ENCODE results near the gene AFG3L2.

Gene AFG3L2

DNA sequence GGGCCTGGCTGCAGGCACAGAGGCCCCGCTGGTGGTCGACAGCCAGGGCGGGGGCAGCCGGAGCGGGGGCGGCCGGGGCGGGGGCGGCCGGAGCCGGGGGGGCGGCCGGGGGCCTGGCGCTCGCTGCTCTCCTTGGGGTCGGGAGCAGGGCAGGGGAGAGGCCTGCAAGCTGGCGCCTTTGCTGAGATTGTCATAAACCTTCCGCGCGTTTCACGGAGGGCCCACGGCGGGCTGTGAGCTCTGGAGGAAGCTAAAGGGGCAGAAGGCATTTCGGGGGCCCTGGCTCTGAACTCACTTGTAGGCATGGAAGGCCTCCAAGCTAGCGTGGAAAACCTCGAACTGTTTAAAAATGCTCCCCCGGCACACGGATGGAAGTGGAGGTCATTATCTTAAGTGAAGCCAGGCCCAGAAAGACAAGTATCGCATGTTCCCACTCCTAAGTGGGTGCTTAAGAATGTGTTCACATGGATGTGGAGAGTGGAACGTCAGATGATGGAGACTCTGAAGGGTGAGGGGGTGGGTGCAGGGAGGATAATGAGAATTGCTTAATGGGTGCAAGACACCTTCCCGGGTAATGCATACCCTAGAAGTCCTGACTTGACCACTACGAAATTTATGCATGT lies 31.3 kb upstream of the AFG3L2 start:
- H3K4me3 ChIP-seq (ENCODE audit: low read depth, low read length), result peak overlapping the region; percentile 65
- no peak for DNase-seq (ENCODE audit: low read depth)
- TF ChIP-seq, protein P1, sequence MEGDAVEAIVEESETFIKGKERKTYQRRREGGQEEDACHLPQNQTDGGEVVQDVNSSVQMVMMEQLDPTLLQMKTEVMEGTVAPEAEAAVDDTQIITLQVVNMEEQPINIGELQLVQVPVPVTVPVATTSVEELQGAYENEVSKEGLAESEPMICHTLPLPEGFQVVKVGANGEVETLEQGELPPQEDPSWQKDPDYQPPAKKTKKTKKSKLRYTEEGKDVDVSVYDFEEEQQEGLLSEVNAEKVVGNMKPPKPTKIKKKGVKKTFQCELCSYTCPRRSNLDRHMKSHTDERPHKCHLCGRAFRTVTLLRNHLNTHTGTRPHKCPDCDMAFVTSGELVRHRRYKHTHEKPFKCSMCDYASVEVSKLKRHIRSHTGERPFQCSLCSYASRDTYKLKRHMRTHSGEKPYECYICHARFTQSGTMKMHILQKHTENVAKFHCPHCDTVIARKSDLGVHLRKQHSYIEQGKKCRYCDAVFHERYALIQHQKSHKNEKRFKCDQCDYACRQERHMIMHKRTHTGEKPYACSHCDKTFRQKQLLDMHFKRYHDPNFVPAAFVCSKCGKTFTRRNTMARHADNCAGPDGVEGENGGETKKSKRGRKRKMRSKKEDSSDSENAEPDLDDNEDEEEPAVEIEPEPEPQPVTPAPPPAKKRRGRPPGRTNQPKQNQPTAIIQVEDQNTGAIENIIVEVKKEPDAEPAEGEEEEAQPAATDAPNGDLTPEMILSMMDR (IDR thresholded peaks at IDR 0.05; ENCODE audit: control insufficient read depth, extremely low read depth, insufficient read depth), result no peak

DNA sequence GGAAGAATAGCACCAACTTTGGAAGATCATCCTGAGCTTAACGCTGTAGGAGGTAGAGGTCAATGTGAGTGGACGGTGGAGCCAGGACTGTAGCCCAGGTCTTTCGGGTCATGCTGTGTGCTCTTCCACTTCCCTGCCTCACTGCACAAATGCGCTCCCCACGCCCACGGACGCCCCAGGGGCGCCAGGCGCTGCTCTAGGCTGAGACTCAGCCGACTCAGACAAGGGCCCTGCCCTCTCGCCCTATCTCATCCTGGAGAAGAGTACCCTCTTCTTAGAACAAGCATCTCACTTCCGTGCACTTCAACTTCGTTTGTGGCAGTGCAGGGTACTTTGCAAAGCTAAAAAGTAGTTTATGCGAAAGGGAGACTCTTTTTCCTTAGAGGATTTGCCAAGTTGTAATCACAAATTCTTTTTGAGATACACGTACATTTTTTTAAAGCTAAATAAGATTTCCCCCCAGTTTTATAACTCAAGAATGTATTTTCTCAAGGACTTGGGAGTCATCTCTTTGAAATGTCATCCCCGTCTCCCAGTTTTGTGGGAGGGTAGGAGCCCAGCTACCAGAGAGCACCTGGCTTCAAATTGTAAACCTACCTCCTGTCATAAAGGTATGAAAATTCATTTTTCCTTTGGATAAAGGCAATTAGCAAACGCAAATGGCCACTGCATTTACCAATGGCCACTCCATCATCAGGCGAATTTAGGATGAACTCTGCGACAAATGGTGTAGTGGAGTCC lies 29.5 kb upstream of the AFG3L2 start:
- no peak overlapping the region for H3K4me3 ChIP-seq (ENCODE audit: low read depth, low read length)
- DNase-seq (ENCODE audit: low read depth), result no peak
- TF ChIP-seq, protein P1 (IDR thresholded peaks at IDR 0.05; ENCODE audit: control insufficient read depth, extremely low read depth, insufficient read depth), result no peak

DNA sequence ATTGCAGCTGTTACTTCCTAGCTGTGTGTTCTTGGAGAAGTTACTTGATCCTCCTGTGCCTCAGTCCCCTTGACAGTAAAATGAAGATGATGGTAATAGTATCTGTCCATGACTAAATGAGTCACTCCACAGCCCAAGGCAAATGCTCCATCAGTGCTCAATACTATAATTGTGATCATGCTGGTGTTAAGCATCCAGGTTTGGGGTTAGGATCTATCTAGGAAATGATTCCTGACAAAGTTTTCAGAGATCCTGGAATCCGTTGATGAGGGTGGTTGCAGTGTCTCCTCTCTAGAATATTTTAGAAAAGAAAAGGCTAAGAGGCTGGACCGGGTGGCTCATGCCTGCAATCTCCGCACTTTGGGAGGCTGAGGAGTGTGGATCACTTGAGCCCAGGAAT lies 28.0 kb upstream of the AFG3L2 start:
- DNase-seq (ENCODE audit: low read depth), result no peak
- no peak overlapping the region for H3K4me3 ChIP-seq (ENCODE audit: low read depth, low read length)
- TF ChIP-seq, protein P1 (IDR thresholded peaks at IDR 0.05; ENCODE audit: control insufficient read depth, extremely low read depth, insufficient read depth), result no peak

DNA sequence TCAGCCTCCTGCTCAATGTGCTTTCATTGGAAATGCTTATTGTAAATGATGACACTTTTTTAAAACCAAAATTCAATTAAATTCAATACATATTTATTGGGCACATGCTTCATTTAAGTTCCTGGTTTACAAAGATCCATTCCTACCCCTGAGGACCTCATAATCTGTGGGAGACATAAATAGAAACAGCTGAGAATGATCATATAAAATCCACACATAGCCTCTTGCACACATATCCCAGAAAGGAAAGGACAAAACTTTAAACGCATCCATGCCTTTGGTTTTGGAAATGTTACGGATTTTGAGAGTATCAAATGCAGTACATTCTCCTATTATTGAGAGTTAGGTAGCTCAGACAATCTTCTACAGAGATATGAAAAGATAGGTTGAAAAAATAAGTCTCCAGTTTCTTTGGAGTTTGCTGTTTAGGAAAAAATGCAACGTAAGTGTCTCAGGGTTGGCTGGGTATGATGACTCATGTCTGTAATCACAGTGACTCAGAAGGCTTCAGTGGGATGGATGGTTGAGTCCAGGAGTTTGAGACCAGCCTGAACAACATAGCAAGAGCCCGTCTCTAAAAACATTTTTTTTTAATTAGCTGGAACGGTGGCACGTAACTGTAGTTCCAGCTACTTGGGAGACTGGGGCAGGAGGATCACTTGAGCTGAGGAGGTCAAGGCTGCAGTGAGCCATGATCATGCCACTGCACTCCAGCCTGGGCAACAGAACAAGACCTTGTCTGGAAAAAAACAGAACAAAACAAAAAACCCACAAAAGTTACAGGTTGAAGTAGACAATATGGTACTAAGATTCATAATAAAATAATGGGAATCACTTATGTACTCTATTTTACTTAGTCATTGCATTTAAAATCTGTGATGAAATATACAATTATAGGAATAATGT lies 26.8 kb upstream of the AFG3L2 start:
- TF ChIP-seq, protein P1 (IDR thresholded peaks at IDR 0.05; ENCODE audit: control insufficient read depth, extremely low read depth, insufficient read depth), result no peak
- DNase-seq (ENCODE audit: low read depth), result no peak
- no peak overlapping the region for H3K4me3 ChIP-seq (ENCODE audit: low read depth, low read length)

DNA sequence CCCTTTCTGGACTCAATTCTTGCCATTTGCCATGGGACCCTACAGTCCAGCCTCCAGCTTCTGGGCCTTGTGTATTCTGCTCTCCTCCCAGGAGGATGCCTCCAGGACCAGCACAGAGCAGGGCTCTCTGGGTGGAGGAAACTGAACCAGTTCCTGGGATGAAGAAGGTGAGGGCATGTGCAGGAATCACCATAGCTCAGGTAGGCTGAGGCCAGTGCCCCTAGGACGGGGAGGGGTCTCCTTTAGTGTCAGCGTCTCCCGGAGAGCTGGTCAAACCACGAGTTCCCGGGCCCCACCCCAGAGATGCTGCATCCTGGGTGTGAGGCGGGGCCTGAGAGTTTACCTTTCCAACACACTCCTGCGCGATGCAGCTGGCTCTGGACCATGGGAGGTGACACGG lies 24.9 kb upstream of the AFG3L2 start:
- H3K4me3 ChIP-seq (ENCODE audit: low read depth, low read length), result no peak overlapping the region
- DNase-seq (ENCODE audit: low read depth), result no peak
- TF ChIP-seq, protein P1 (IDR thresholded peaks at IDR 0.05; ENCODE audit: control insufficient read depth, extremely low read depth, insufficient read depth), result no peak

DNA sequence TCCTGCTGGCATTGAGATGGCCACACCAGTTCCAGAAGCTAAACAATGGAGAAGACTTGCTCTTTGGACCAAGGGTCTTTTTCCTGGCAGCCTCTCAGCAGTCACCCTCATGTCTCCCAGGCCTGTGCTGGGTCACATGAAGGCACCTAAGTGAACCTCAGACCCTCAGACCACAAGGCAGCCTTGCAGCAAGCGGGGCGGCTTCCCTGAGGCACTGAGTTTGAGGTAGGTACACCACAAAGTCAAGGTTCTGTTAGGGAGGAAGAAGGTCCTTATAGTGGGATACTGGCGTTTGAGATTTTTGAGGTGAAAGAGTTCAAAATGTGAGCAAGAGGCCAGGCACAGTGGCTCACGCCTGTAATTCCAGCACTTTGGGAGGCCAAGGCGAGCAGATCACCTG lies 22.2 kb upstream of the AFG3L2 start:
- TF ChIP-seq, protein P1 (IDR thresholded peaks at IDR 0.05; ENCODE audit: control insufficient read depth, extremely low read depth, insufficient read depth), result no peak
- DNase-seq (ENCODE audit: low read depth), result no peak
- H3K4me3 ChIP-seq (ENCODE audit: low read depth, low read length), result no peak overlapping the region
